GM18867 (cell line): ENCODE results near the gene GGACT.

ENCODE experiments used
- ATAC-seq: cut with Tn5 transposase; IDR thresholded peaks from one replicate; pipeline ENCODE4 v1.9.1; 2021; ENCODE audit warnings: mild to moderate bottlenecking, moderate library complexity; ENCODE audit not compliant: unreplicated experiment

The GGACT gene

DNA sequence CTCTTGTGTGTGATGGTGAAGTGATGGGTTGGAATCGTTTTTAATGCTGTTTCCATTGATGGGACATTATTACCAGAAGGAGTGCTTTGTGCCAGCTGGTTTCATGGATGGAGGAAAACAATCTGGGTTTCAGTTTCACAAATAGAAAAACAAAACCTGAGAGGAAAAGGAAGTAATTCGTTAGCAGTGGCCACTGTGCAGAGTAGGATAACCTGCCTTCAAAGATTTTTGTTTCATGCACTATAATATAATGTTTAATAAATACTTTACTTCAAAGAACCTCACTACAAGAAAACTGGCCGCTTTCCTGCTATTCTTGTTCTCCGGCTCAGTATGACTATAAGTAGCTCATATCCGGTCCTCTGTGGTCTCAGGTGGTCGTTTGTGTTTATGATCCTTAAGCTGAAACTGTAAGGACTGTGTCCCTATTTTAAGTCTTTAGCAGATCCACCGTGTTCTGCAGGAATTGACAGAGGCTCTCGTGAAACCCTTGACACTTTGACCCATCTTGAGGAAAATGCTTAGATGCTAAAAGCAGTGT is 104.7 kb downstream of the GGACT start:
- no peak for ATAC-seq

DNA sequence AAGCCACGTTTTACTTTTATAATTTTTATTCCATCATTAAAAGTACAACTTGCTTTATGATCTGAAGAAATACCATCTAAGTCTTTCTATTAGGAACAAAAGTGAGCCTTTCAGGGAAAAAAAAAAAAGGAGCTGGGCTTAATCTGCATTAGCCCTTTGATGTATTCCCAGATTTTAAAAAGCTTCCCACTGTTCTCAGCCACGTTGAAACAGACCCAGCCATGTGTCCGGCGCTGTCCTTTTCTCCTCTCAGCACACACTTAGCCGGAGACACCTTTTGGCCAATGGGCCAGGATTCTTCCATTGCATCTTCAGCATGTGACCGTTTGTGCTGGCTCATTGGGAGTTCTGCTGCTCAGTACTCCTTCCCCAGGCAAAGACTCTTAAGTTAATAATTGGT is 105.5 kb downstream of the GGACT start:
- no peak for ATAC-seq

DNA sequence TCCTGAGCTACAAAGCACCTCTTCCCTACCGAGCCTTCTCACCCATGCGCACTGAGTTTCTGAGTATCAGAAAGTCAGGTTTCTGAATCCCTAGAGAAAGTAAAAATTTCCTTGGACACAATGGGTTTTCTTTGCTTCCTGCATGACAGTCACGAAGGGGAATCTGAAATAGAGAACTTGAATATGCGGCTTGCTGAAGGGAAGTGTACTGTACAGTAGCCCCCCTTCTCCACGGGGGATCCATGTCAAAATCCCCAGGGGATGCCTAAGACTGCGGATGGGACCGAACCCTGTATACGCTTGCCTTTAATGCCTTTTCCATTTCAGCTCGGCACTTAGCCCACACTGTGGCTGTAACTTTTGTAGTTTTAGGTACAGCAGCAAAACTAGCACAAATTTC is 107.9 kb downstream of the GGACT start:
- no peak for ATAC-seq
